K562 (cell line): ENCODE measurements around the gene WWTR1. TPM values are rescaled to one million over a fixed set of nuclear protein-coding genes. Genes with fewer than 3 reads are reported as not detected.
A peak's percentile ranks its signal among the peaks of the same experiment; 100 is the strongest.

Source experiments
- ATAC-seq: fragments of 200-7000 bp; cut with Tn5 transposase; 3 replicates; pipeline ENCODE4 v1.9.1; 2020; ENCODE audit warnings: moderate library complexity
- BruUV-seq: library from RNA; stranded (reverse); fragments of 400-500 nt; replicated peaks from 2 replicates; lab custom pipeline; 2021; lab: Mats Ljungman, UMichigan
- CTCF ChIA-PET: fragments of 300-600 bp; formaldehyde crosslinking; extraction: SDS; loops from one replicate; lab custom pipeline; 2021; ENCODE audit warnings: low intra/inter-chr PET ratio; lab: Yijun Ruan, JAX
- POLR2A ChIA-PET: fragments of 300-600, 350-650 bp; sonication (Branson Sonifier 250); formaldehyde crosslinking; extraction: SDS; loops from one replicate; lab custom pipeline; 2021; ENCODE audit warnings: antibody characterized with exemption, inconsistent platforms; lab: Yijun Ruan, JAX
- DNase-seq, 4 experiments: peaks; one replicate each; pipeline versions ENCODE4 v3.0.0 to v3.0.0-alpha.2; 2011 to 2018; ENCODE audit warnings: low spot score in 3 of 4, mixed read lengths in 3 of 4; ENCODE audit errors: extremely low read depth in 1 of 4
- FAIRE-seq: peaks from 2 replicates; lab custom pipeline; 2011; peaks lifted over from hg19 to GRCh38; lab: Jason Lieb, UNC
- H2AFZ ChIP-seq: 2 replicates; pipeline ENCODE4 v1.6.0; 2011; ENCODE audit warnings: low read depth, low read length, control low read depth, inconsistent platforms
- H3K27ac ChIP-seq: fragments of 200-600 bp; 3 replicates; pipeline ENCODE4 v1.8.0; 2011; ENCODE audit warnings: low read depth, mild to moderate bottlenecking, control low read depth, inconsistent platforms, low read length, moderate library complexity, mixed read lengths; ENCODE audit errors: extremely low read depth
- H3K27me3 ChIP-seq, 2 experiments: fragments of 300-600 bp in 1 of 2; 2 replicates in 1 of 2; 3 replicates in 1 of 2; pipeline versions ENCODE4 v1.6.0 to v1.8.0; 2011; ENCODE audit warnings: inconsistent platforms in 2 of 2, low read length in 2 of 2, mild to moderate bottlenecking in 1 of 2, mixed read lengths in 1 of 2, moderate library complexity in 1 of 2; ENCODE audit not compliant: control insufficient read depth in 2 of 2, insufficient read depth in 2 of 2
- H3K36me3 ChIP-seq: fragments of 300-600 bp; 3 replicates; pipeline ENCODE4 v1.8.0; 2011; ENCODE audit warnings: mild to moderate bottlenecking, low read length, inconsistent platforms; ENCODE audit not compliant: control insufficient read depth, insufficient read depth
- H3K4me1 ChIP-seq, 2 experiments: fragments of 200-600 bp in 1 of 2; replicated peaks in 1 of 2; 2 replicates in 1 of 2; 3 replicates in 1 of 2; pipeline versions ENCODE4 v1.5.1 to v1.8.0; 2011; ENCODE audit warnings: inconsistent platforms in 2 of 2, low read length in 2 of 2, mild to moderate bottlenecking in 1 of 2, mixed read lengths in 1 of 2, moderate library complexity in 1 of 2; ENCODE audit not compliant: control insufficient read depth in 2 of 2, insufficient read depth in 2 of 2
- H3K4me2 ChIP-seq: 2 replicates; pipeline ENCODE4 v1.6.1; 2011; ENCODE audit warnings: low read length, control low read depth, inconsistent platforms, mixed read lengths; ENCODE audit not compliant: insufficient read depth
- H3K4me3 ChIP-seq: fragments of 200-600 bp; sonication (generic), shearing (Covaris generic); 2 replicates; pipeline ENCODE4 v1.5.1; 2016; ENCODE audit warnings: control low read depth, inconsistent platforms
- H3K79me2 ChIP-seq: fragments of 200-600 bp; 3 replicates; pipeline ENCODE4 v1.8.0; 2011; ENCODE audit warnings: low read length, inconsistent platforms; ENCODE audit not compliant: control insufficient read depth, insufficient read depth
- H3K9ac ChIP-seq, 2 experiments: 2 replicates each; pipeline versions ENCODE4 v1.6.0 to v1.6.1; 2011; ENCODE audit warnings: low read depth in 2 of 2, low read length in 2 of 2, control low read depth in 1 of 2, inconsistent platforms in 1 of 2, mild to moderate bottlenecking in 1 of 2, mixed read lengths in 1 of 2; ENCODE audit not compliant: insufficient read depth in 1 of 2
- H3K9me1 ChIP-seq: one replicate; pipeline ENCODE4 v1.6.0; 2011; ENCODE audit warnings: inconsistent platforms, mild to moderate bottlenecking, low read length, moderate library complexity; ENCODE audit not compliant: control insufficient read depth, insufficient read depth
- H3K9me3 ChIP-seq: replicated peaks from 2 replicates; pipeline ENCODE4 v1.5.1; 2011; ENCODE audit warnings: low read depth, low read length, inconsistent platforms; ENCODE audit not compliant: control insufficient read depth, insufficient read depth
- H4K20me1 ChIP-seq: replicated peaks from 2 replicates; pipeline ENCODE4 v1.6.1; 2011; ENCODE audit warnings: low read length, inconsistent platforms, mixed read lengths; ENCODE audit not compliant: control insufficient read depth, insufficient read depth
- FOSL1 ChIP-seq: fragments of 200-800 bp; sonication (Bioruptor generic); conservative IDR thresholded peaks from 2 replicates; pipeline ENCODE4 v1.6.1; 2016; ENCODE audit warnings: missing genetic modification characterization, missing compliant biosample characterization
- NFE2 ChIP-seq: IDR thresholded peaks from 2 replicates; pipeline ENCODE4 v1.6.1; 2014; ENCODE audit warnings: antibody characterized with exemption, low read depth
- POLR3G ChIP-seq: IDR thresholded peaks from 2 replicates; pipeline ENCODE4 v1.6.1; 2011; ENCODE audit not compliant: insufficient read length, insufficient replicate concordance; ENCODE audit errors: extremely low read depth
- RBFOX2 ChIP-seq: fragments of 200-400 bp; formaldehyde crosslinking; IDR thresholded peaks from 2 replicates; pipeline ENCODE4 v1.6.1; 2017; ENCODE audit warnings: low read depth, mild to moderate bottlenecking, low read length, moderate library complexity
- XRCC5 ChIP-seq: fragments of 200-400 bp; formaldehyde crosslinking; IDR thresholded peaks from 2 replicates; pipeline ENCODE4 v1.6.1; 2017; ENCODE audit warnings: low read depth, mild to moderate bottlenecking, low read length
- WGBS: fragments of 100-300 bp; shearing (Covaris generic); methylation state at CpG from one replicate; pipeline ENCODE4 v1.1.6; 2016; ENCODE audit warnings: low coverage, mixed read lengths; ENCODE audit not compliant: insufficient coverage; ENCODE audit errors: missing lambda C conversion rate; 5-methylcytosine and 5-hydroxymethylcytosine counted together
- in situ Hi-C: fragments of 300-500 bp; cut with MboI; formaldehyde crosslinking; loops from 4 replicates; pipeline ENCODE4 v1.15.0; 2018; ENCODE audit warnings: inconsistent platforms, mixed read lengths
- intact Hi-C: fragments of 100-400 bp; cut with micrococcal nuclease; formaldehyde crosslinking; loops from 2 replicates; pipeline ENCODE4 v1.14.2; 2022
- polyA plus RNA-seq, 8 experiments: library from polyadenylated mRNA; depleted of rRNA in 4 of 8; stranded (reverse) in 5 of 8; unstranded in 3 of 8; fragments of >200 nt; fragmentation: Nextera tagmentation in 2 of 8; fragmentation: Illumina TruSeq in 1 of 8; extraction: Ambion mirVana in 2 of 8; extraction: Trizol in 1 of 8; gene quantifications; 2 replicates each; pipeline versions ENCODE4 v1.2.1 to v1.2.3, GENCODE V29; 2011 to 2014; ENCODE audit warnings: inconsistent platforms in 1 of 8, missing spikeins in 1 of 8
- total RNA-seq, 7 experiments: library from RNA; depleted of rRNA in 6 of 7; stranded (reverse); fragments of >200 nt in 6 of 7; fragmentation: Illumina TruSeq in 2 of 7; extraction: Trizol in 2 of 7; gene quantifications; 2 replicates each; pipeline versions ENCODE4 v1.2.1 to v1.2.3, GENCODE V29; 2011 to 2021; ENCODE audit warnings: low replicate concordance in 1 of 7

The WWTR1 gene
- total and polyA plus RNA-seq, 9 of the 15 experiments (the other 6 are each of a cell fraction or from before 2014, with no cell fraction given), result 0.04 to 1.5 (median 0.60) TPM

GRCh38 chr3:149575213-149575960 is 82.4 kb downstream of the WWTR1 start:
- TF ChIP-seq RBFOX2 (0 out of 2 replicates have a peak, but pooled peaks have one; percentile 26), POLR3G (no peak), NFE2 (no peak)
- Histone ChIP-seq H3K27ac (peak overlapping the region; percentile 67; the same call in 2 of the 3 replicates), H3K9ac (peak overlapping the region in 1 of 2 experiments; percentile 10; a peak in 1 of 4 replicates), H3K9me1 (no peaks in the 10 kb centered on the region), H3K4me1 (peaks cover 0 to 14% of the 10 kb centered on the region in 2 experiments; a peak in 3 of 5 replicates), H3K4me3 (no peak overlapping the region), H3K27me3 (no peaks in the 10 kb centered on the region), H4K20me1 (no peaks in the 10 kb centered on the region), H2AFZ (peak overlapping the region; percentile 67; the same call in 1 of the 2 replicates), H3K4me2 (no peak overlapping the region), H3K36me3 (no peaks in the 10 kb centered on the region), H3K79me2 (no peaks in the 10 kb centered on the region), H3K9me3 (no peaks in the 10 kb centered on the region)
- in situ Hi-C loops (no loop called here), intact Hi-C loops (no loop called here)
- no peak for FAIRE-seq
- no TSS peak for BruUV-seq
- ChIA-PET CTCF (no interaction called here), POLR2A (interaction anchor here (1.2 kb wide), 1 partner anchor 8 kb away, joined by 3 read pairs; no protein-coding TSS in a partner anchor)
- whole genome bisulfite sequencing, result 57% methylated on average over 7 of the region's 7 CpGs
- ATAC-seq, result peak; percentile 24
- DNase-seq, result no peak

GRCh38 chr3:149572796-149573414 is 84.9 kb downstream of the WWTR1 start:
- POLR2A ChIA-PET, result interaction anchor here (1.2 kb wide), 1 partner anchor 34 kb away, joined by 3 read pairs; no protein-coding TSS in a partner anchor
- in situ Hi-C loops, result no loop called here
- Histone ChIP-seq H3K9me3 (no peaks in the 10 kb centered on the region), H3K27me3 (no peaks in the 10 kb centered on the region), H3K4me1 (peaks cover 0 to 14% of the 10 kb centered on the region in 2 experiments; a peak in 3 of 5 replicates), H3K36me3 (no peaks in the 10 kb centered on the region), H4K20me1 (no peaks in the 10 kb centered on the region), H3K79me2 (no peaks in the 10 kb centered on the region), H2AFZ (no peak overlapping the region), H3K9ac (no peak overlapping the region), H3K4me3 (no peak overlapping the region), H3K4me2 (no peak overlapping the region), H3K27ac (no peak overlapping the region), H3K9me1 (no peaks in the 10 kb centered on the region)
- DNase-seq, result no peak
- intact Hi-C loops, result no loop called here
- ATAC-seq, result no peak
- WGBS, result 47% methylated on average over 6 of the region's 6 CpGs
- FAIRE-seq, result no peak
- peak; percentile 62; the same call in 1 of the 2 replicates for TF ChIP-seq FOSL1 (tag)
- TF ChIP-seq XRCC5, result no peak
- CTCF ChIA-PET, result no interaction called here
- no TSS peak for BruUV-seq
